Heart right ventricle (tissue), 16 donors: ENCODE data around the gene MBD2. TPM values are rescaled to one million over a fixed set of nuclear protein-coding genes. Genes with fewer than 3 reads are reported as not detected.

Experiments
- ATAC-seq, 8 donors: fragments of 200-7000 bp; cut with Tn5 transposase; one replicate each; pipeline ENCODE4 v1.9.1; 2020; ENCODE audit warnings: mild to moderate bottlenecking in 8 of 8, moderate library complexity in 8 of 8, moderate number of reproducible peaks in 1 of 8
- DNase-seq, 2 donors: peaks; one replicate each; pipeline ENCODE4 v3.0.0-alpha.2; 2020
- H3K27ac ChIP-seq, 10 donors: fragments of 200-600 bp; sonication (generic) in 2 of 10; one replicate each; pipeline versions ENCODE4 v1.5.0 to v1.8.0; 2020 to 2022; ENCODE audit warnings: mild to moderate bottlenecking in 3 of 10
- H3K27me3 ChIP-seq, 7 donors: fragments of 200-600 bp; one replicate each; pipeline ENCODE4 v1.8.0; 2021 to 2022; ENCODE audit warnings: mild to moderate bottlenecking in 2 of 7
- H3K36me3 ChIP-seq, 9 donors: fragments of 200-600 bp; sonication (generic) in 1 of 9; one replicate each; pipeline versions ENCODE4 v1.5.0 to v1.8.0; 2020 to 2022; ENCODE audit warnings: mild to moderate bottlenecking in 2 of 9
- H3K4me1 ChIP-seq, 9 donors: fragments of 200-600 bp; sonication (generic) in 1 of 9; one replicate each; pipeline versions ENCODE4 v1.5.0 to v1.8.0; 2020 to 2022; ENCODE audit warnings: mild to moderate bottlenecking in 4 of 9
- H3K4me3 ChIP-seq, 10 donors: fragments of 200-600 bp; sonication (generic) in 2 of 10; one replicate each; pipeline versions ENCODE4 v1.5.0 to v1.8.0; 2020 to 2022; ENCODE audit warnings: mild to moderate bottlenecking in 7 of 10, moderate library complexity in 2 of 10
- H3K9me3 ChIP-seq, 11 donors: fragments of 200-600 bp in 10 of 11; sonication (generic) in 2 of 11; one replicate each; pipeline versions ENCODE4 v1.5.0 to v1.8.0; 2013 to 2022; ENCODE audit warnings: mild to moderate bottlenecking in 2 of 11, control low read depth in 1 of 11, moderate library complexity in 1 of 11
- CTCF ChIP-seq, 9 donors: fragments of 200-600 bp; sonication (generic) in 2 of 9; IDR thresholded peaks; one replicate each; pipeline versions ENCODE4 v1.5.0 to v1.8.0; 2021 to 2022; ENCODE audit warnings: antibody characterized with exemption in 9 of 9, mild to moderate bottlenecking in 5 of 9, moderate library complexity in 1 of 9
- WGBS, 2 donors: extraction: QIAGEN DNeasy Blood & Tissue Kit; methylation state at CpG; one replicate each; pipeline ENCODE4 v1.1.7; 2013; ENCODE audit warnings: inconsistent platforms in 1 of 2; 5-methylcytosine and 5-hydroxymethylcytosine counted together
- intact Hi-C, 10 donors: fragments of 100-400 bp; cut with DNase I; formaldehyde crosslinking; loops; one replicate each; pipeline versions ENCODE4 v1.11.1 to v1.14.2; 2022
- polyA plus RNA-seq, 2 donors: library from polyadenylated mRNA; stranded (reverse); fragments of 200-250 nt; gene quantifications; one replicate each; pipeline ENCODE4 v1.2.3, GENCODE V29; 2013
- total RNA-seq, 10 donors: library from RNA; stranded (reverse); fragmentation: NEBNext Ultra II Directional in 3 of 10; extraction: Animal tissue kit (Norgen Biotek cat#: 25700) in 3 of 10; gene quantifications; one replicate each; pipeline versions ENCODE4 v1.2.1 to v1.2.4, GENCODE V29; 2021 to 2023
- donor health status: Arrhythmogenic right ventricular cardiomyopathy.
- donor health status: ischemic (EF 13 %, LVEDD 7.1; RV severe dilation, severe dysfunction).
- donor health status: healthy with polysubstance abuse.
- donor health status: DM: no; HTN: yes; CAD: no.
- donor health status: DM: no; HTN: no; CAD: no.
- donor health status: ischemic (EF 25% LVEDD 6.9; RV normal size, moderate dysfunction).
- donor health status: ischemic (EF 25% LVEDD 5.7; RV mildly dilated, moderate dysfunction).
- donor health status: healthy.
- donor health status: DM: yes; HTN: yes; CAD: no.
- donor health status: Ischemic cardiomyopathy.
- donor health status: ischemic (EF 35%, LVEDD 5.7; RV mildly dilated, moderate dysfunction).
- donor health status: nonischemic (EF 11% LVEDD 7.7; RV severe dilation, severe dysfunction).
- donor health status: DM: yes; HTN: yes; CAD: no.
- donor health status: PGD.
- donor health status: ischemic (EF 29% LVEDD 5.4; RV normal size, mild dysfunction).
- donor health status: nonischemic (EF 23%, LVEDD 6.1; RV moderate dilation, normal function).

MBD2 gene
- total and polyA plus RNA-seq, 12 donors, result 19.6 to 61.3 (median 41.5) TPM

GRCh38 chr18:54117853-54118773, 106.4 kb downstream of the MBD2 start:
- ATAC-seq, result no peak
- H3K27ac ChIP-seq, result no peak overlapping the region
- H3K4me3 ChIP-seq, result no peak overlapping the region
- DNase-seq, result no peak
- 70 to 75% methylated on average over 9 of the region's 9 CpGs for WGBS, 2 donors
- no peaks in the 10 kb centered on the region for H3K36me3 ChIP-seq
- H3K27me3 ChIP-seq, result peaks cover 0 to 7% (median 0%) of the 10 kb centered on the region in 7 donors
- no peak for TF ChIP-seq CTCF (IDR thresholded peaks at IDR 0.05)
- peaks cover 0 to 4% (median 0%) of the 10 kb centered on the region in 9 donors for H3K4me1 ChIP-seq
- intact Hi-C loops, result loop anchor here (2.0 to 10.0 kb wide), 6 partner anchors 419 to 551 kb away; no protein-coding TSS in a partner anchor
- H3K9me3 ChIP-seq, result no peaks in the 10 kb centered on the region

GRCh38 chr18:54116541-54117257, 107.8 kb downstream of the MBD2 start:
- Histone ChIP-seq H3K27me3 (peaks cover 0 to 7% (median 0%) of the 10 kb centered on the region in 7 donors), H3K27ac (no peak overlapping the region), H3K4me1 (peaks cover 0 to 4% (median 0%) of the 10 kb centered on the region in 9 donors), H3K9me3 (peaks cover 0 to 3% (median 0%) of the 10 kb centered on the region in 11 donors), H3K36me3 (no peaks in the 10 kb centered on the region), H3K4me3 (no peak overlapping the region)
- DNase-seq, result no peak
- no peak for ATAC-seq
- WGBS, 2 donors, result 70 to 71% methylated on average over 3 of the region's 3 CpGs
- intact Hi-C loops, result loop anchor here in 8 of 10 donors (5.0 to 10.0 kb wide), 4 partner anchors 419 to 549 kb away; no protein-coding TSS in a partner anchor
- no peak for TF ChIP-seq CTCF (IDR thresholded peaks at IDR 0.05)

GRCh38 chr18:54112356-54112755, 112.1 kb downstream of the MBD2 start:
- intact Hi-C loops, result loop anchor here in 2 of 10 donors (10.0 kb wide), 1 partner anchor 418 kb away; no protein-coding TSS in a partner anchor
- H3K4me1 ChIP-seq, result no peaks in the 10 kb centered on the region
- no peak overlapping the region for H3K27ac ChIP-seq
- H3K36me3 ChIP-seq, result no peaks in the 10 kb centered on the region
- TF ChIP-seq CTCF (IDR thresholded peaks at IDR 0.05), result no peak
- peaks cover 0 to 8% (median 0%) of the 10 kb centered on the region in 11 donors for H3K9me3 ChIP-seq
- H3K4me3 ChIP-seq, result no peak overlapping the region
- DNase-seq (no peak), ATAC-seq (no peak)
- 68 to 71% methylated on average over 1 of the region's 1 CpG for WGBS, 2 donors
- H3K27me3 ChIP-seq, result no peaks in the 10 kb centered on the region

- no peak overlapping the region for H3K4me3 ChIP-seq
- H3K36me3 ChIP-seq, result no peaks in the 10 kb centered on the region
- ATAC-seq (no peak), DNase-seq (no peak)
- no peaks in the 10 kb centered on the region for H3K27me3 ChIP-seq
- TF ChIP-seq CTCF (IDR thresholded peaks at IDR 0.05), result no peak
- no peaks in the 10 kb centered on the region for H3K4me1 ChIP-seq
- H3K27ac ChIP-seq, result no peak overlapping the region
- H3K9me3 ChIP-seq, result peaks cover 0 to 8% (median 0%) of the 10 kb centered on the region in 11 donors
- WGBS, 2 donors, result 87 to 91% methylated on average over 3 of the region's 3 CpGs
- intact Hi-C loops, result no loop called here
Measured at GRCh38 chr18:54109131-54109683, 115.3 kb downstream of the MBD2 start.
